Stimulated activated CD4-positive, alpha-beta T cell treated with anti-CD3 and anti-CD28 coated beads, Interleukin-15, amount 100 ng/mL, for 48 hours (primary cell): Measurements from ENCODE around the gene UCN.

ENCODE experiments used
- DNase-seq, 2 donors: peaks; one replicate each; pipeline ENCODE4 v3.0.0-alpha.2; 2020; ENCODE audit warnings: low read depth in 2 of 2

UCN gene

GRCh38 chr2:27261241-27261925, 46.9 kb downstream of the UCN start:
- no peak for DNase-seq

GRCh38 chr2:27258051-27258450, 50.2 kb downstream of the UCN start:
- DNase-seq, result no peak
